KG1 (cell line): ENCODE results near the gene TXNRD1.
"Not testable (repeated sequence)": the region's sequence is repeated elsewhere in the genome, so short reads cannot be mapped to it uniquely, and the experiment has no call there.

Experiments
- DNase-seq: peaks from one replicate; lab custom pipeline; 2025; lab: John Stamatoyannopoulos, UW

TXNRD1 gene

GRCh38 chr12:104328278-104328677 lies 112.7 kb downstream of the TXNRD1 start:
- DNase-seq = not testable (repeated sequence)

GRCh38 chr12:104328790-104329189 lies 113.2 kb downstream of the TXNRD1 start:
- no peak for DNase-seq

GRCh38 chr12:104329707-104330532 lies 114.3 kb downstream of the TXNRD1 start:
- DNase-seq = no peak

GRCh38 chr12:104331376-104331775 lies 115.8 kb downstream of the TXNRD1 start:
- DNase-seq = no peak

GRCh38 chr12:104332273-104332672 lies 116.7 kb downstream of the TXNRD1 start:
- DNase-seq = not testable (repeated sequence)

- DNase-seq = no peak
Observed at GRCh38 chr12:104333692-104334255, 118.2 kb downstream of the TXNRD1 start.

GRCh38 chr12:104334581-104334980 lies 119.0 kb downstream of the TXNRD1 start:
- no peak for DNase-seq

GRCh38 chr12:104336115-104336514 lies 120.5 kb downstream of the TXNRD1 start:
- DNase-seq = no peak

- no peak for DNase-seq
Observed at GRCh38 chr12:104337030-104337558, 121.5 kb downstream of the TXNRD1 start.

GRCh38 chr12:104339663-104340062 lies 124.1 kb downstream of the TXNRD1 start:
- DNase-seq = no peak

- no peak for DNase-seq
Observed at GRCh38 chr12:104340177-104340576, 124.6 kb downstream of the TXNRD1 start.

- no peak for DNase-seq
Observed at GRCh38 chr12:104340925-104341611, 125.5 kb downstream of the TXNRD1 start.

- no peak for DNase-seq
Observed at GRCh38 chr12:104342147-104342546, 126.6 kb downstream of the TXNRD1 start.

GRCh38 chr12:104342635-104343249 lies 127.2 kb downstream of the TXNRD1 start:
- DNase-seq = no peak

GRCh38 chr12:104344682-104345081 lies 129.1 kb downstream of the TXNRD1 start:
- no peak for DNase-seq

GRCh38 chr12:104345234-104346066 lies 129.9 kb downstream of the TXNRD1 start:
- no peak for DNase-seq

GRCh38 chr12:104347374-104348075 lies 131.9 kb downstream of the TXNRD1 start:
- DNase-seq = no peak

GRCh38 chr12:104348283-104348993 lies 132.9 kb downstream of the TXNRD1 start:
- DNase-seq = no peak

GRCh38 chr12:104348994-104349494 lies 133.5 kb downstream of the TXNRD1 start:
- no peak for DNase-seq
